Endothelial cell of umbilical vein (primary cell): ENCODE data around the gene KCNG2. TPM values are rescaled to one million over a fixed set of nuclear protein-coding genes. Genes with fewer than 3 reads are reported as not detected.

ENCODE experiments used
- BruUV-seq: library from RNA; stranded (reverse); fragments of 400-500 nt; replicated peaks from 2 replicates; lab custom pipeline; 2021; lab: Mats Ljungman, UMichigan
- CTCF ChIA-PET: fragments of 300-600, 350-600 bp; sonication (Branson Sonifier 250); formaldehyde crosslinking; loops from one replicate; lab custom pipeline; 2021; ENCODE audit warnings: antibody characterized with exemption, inconsistent platforms; lab: Charles Lee
- POLR2A ChIA-PET: fragments of 300-600, 350-600 bp; sonication (Branson Sonifier 250); formaldehyde crosslinking; loops from one replicate; lab custom pipeline; 2021; ENCODE audit warnings: antibody characterized with exemption, inconsistent platforms; lab: Charles Lee
- DNase-seq: peaks from one replicate; pipeline ENCODE4 v3.0.0-alpha.2; 2011; ENCODE audit warnings: low read depth, low spot score
- FAIRE-seq: peaks from 2 replicates; lab custom pipeline; 2011; peaks lifted over from hg19 to GRCh38; lab: Jason Lieb, UNC
- H2AFZ ChIP-seq: 2 replicates; pipeline ENCODE4 v1.6.0; 2012; ENCODE audit warnings: low read depth, low read length, control low read depth, inconsistent platforms
- H3K27ac ChIP-seq: 2 replicates; pipeline ENCODE4 v1.5.1; 2011; ENCODE audit warnings: low read depth, mild to moderate bottlenecking, control low read depth, low read length, moderate library complexity; ENCODE audit not compliant: insufficient read depth
- H3K27me3 ChIP-seq, 2 experiments: 2 replicates each; pipeline versions ENCODE4 v1.6.0 to v1.6.1; 2011; ENCODE audit warnings: low read length in 2 of 2, mixed read lengths in 1 of 2; ENCODE audit not compliant: control insufficient read depth in 2 of 2, insufficient read depth in 2 of 2
- H3K36me3 ChIP-seq, 2 experiments: 2 replicates in 1 of 2; 3 replicates in 1 of 2; pipeline ENCODE4 v1.5.1; 2011; ENCODE audit warnings: low read length in 2 of 2, mild to moderate bottlenecking in 1 of 2, moderate library complexity in 1 of 2; ENCODE audit not compliant: control insufficient read depth in 2 of 2, insufficient read depth in 2 of 2; ENCODE audit errors: extremely low read depth in 1 of 2
- H3K4me1 ChIP-seq: 3 replicates; pipeline ENCODE4 v1.5.1; 2011; ENCODE audit warnings: mild to moderate bottlenecking, low read length; ENCODE audit not compliant: control insufficient read depth, insufficient read depth; ENCODE audit errors: extremely low read depth
- H3K4me2 ChIP-seq: 2 replicates; pipeline ENCODE4 v1.6.1; 2011; ENCODE audit warnings: low read length, control low read depth, mixed read lengths; ENCODE audit not compliant: insufficient read depth
- H3K4me3 ChIP-seq, 3 experiments: fragments of 200-600 bp in 1 of 3; sonication (generic), shearing (Covaris generic) in 1 of 3; replicated peaks in 1 of 3; 2 replicates each; pipeline ENCODE4 v1.5.1; 2011 to 2016; ENCODE audit warnings: control low read depth in 3 of 3, low read length in 3 of 3, mild to moderate bottlenecking in 2 of 3, inconsistent platforms in 1 of 3, low read depth in 1 of 3, moderate library complexity in 1 of 3; ENCODE audit not compliant: insufficient read depth in 1 of 3
- H3K79me2 ChIP-seq: 2 replicates; pipeline ENCODE4 v1.6.0; 2012; ENCODE audit warnings: low read length, inconsistent platforms; ENCODE audit not compliant: control insufficient read depth, insufficient read depth
- H3K9ac ChIP-seq: replicated peaks from 2 replicates; pipeline ENCODE3; 2011; ENCODE audit warnings: low read length, control low read depth; ENCODE audit not compliant: insufficient read depth; ENCODE audit errors: extremely low read depth
- H3K9me1 ChIP-seq: replicated peaks from 3 replicates; pipeline ENCODE4 v1.6.0; 2011; ENCODE audit warnings: mild to moderate bottlenecking, low read length; ENCODE audit not compliant: control insufficient read depth, insufficient read depth; ENCODE audit errors: extremely low read depth
- H3K9me3 ChIP-seq: replicated peaks from 2 replicates; pipeline ENCODE4 v1.5.1; 2012; ENCODE audit warnings: low read length, inconsistent platforms; ENCODE audit not compliant: control insufficient read depth, insufficient read depth
- H4K20me1 ChIP-seq: replicated peaks from 2 replicates; pipeline ENCODE3; 2011; ENCODE audit warnings: mild to moderate bottlenecking, low read length; ENCODE audit not compliant: control insufficient read depth, insufficient read depth; ENCODE audit errors: extremely low read depth
- EZH2 ChIP-seq: IDR thresholded peaks from 2 replicates; pipeline ENCODE4 v1.6.1; 2012; ENCODE audit warnings: borderline replicate concordance, low read depth, mild to moderate bottlenecking, moderate library complexity, low read length, inconsistent platforms; ENCODE audit not compliant: severe bottlenecking
- FOS ChIP-seq: IDR thresholded peaks from 2 replicates; pipeline ENCODE4 v1.6.1; 2011; ENCODE audit warnings: mild to moderate bottlenecking, low read length, moderate library complexity, borderline replicate concordance; ENCODE audit not compliant: insufficient read depth
- GATA2 ChIP-seq: IDR thresholded peaks from 2 replicates; pipeline ENCODE4 v1.7.0; 2011; ENCODE audit warnings: low read depth, mild to moderate bottlenecking, moderate library complexity, mixed read lengths, low read length; ENCODE audit not compliant: insufficient read length, insufficient read depth
- JUN ChIP-seq: IDR thresholded peaks from 2 replicates; pipeline ENCODE4 v1.6.1; 2011; ENCODE audit warnings: borderline replicate concordance, low read depth; ENCODE audit not compliant: insufficient read length, insufficient read depth
- MYC ChIP-seq: IDR thresholded peaks from one replicate; pipeline ENCODE4 v1.6.1; 2011; ENCODE audit warnings: mild to moderate bottlenecking, low read depth, low read length
- POLR2A ChIP-seq: IDR thresholded peaks from 2 replicates; pipeline ENCODE4 v1.6.1; 2012; ENCODE audit warnings: low read depth, mild to moderate bottlenecking, control low read depth, low read length
- POLR2AphosphoS5 ChIP-seq: IDR thresholded peaks from 2 replicates; pipeline ENCODE4 v1.6.1; 2012; ENCODE audit warnings: low read depth, mild to moderate bottlenecking, control low read depth, low read length, moderate library complexity; ENCODE audit not compliant: insufficient read depth
- dilution Hi-C: fragments of 300-500 bp; cut with MboI; formaldehyde crosslinking; loops from one replicate; pipeline ENCODE4 v1.15.0; 2019; ENCODE audit warnings: low sequenced_read_pairs; ENCODE audit not compliant: extremely low pct_ligation_motif_present
- intact Hi-C: fragments of 100-400 bp; cut with micrococcal nuclease; formaldehyde crosslinking; loops from one replicate; pipeline ENCODE4 v1.10.0; 2022
- polyA plus RNA-seq, 4 experiments: library from polyadenylated mRNA; depleted of rRNA in 3 of 4; stranded (reverse) in 3 of 4; unstranded in 1 of 4; fragments of >200 nt; gene quantifications; 2 replicates each; pipeline versions ENCODE4 v1.2.1 to v1.2.3, GENCODE V29; 2011 to 2012; ENCODE audit warnings: missing spikeins in 1 of 4
- total RNA-seq: library from RNA; stranded (reverse); gene quantifications from 2 replicates; pipeline ENCODE4 v1.2.3, GENCODE V29; 2021
- TF ChIP-seq, protein P1 (sequence below): IDR thresholded peaks from 2 replicates; pipeline ENCODE4 v1.6.1; 2011; ENCODE audit not compliant: insufficient read depth, insufficient read length
- TF ChIP-seq, protein P2 (sequence below), 2 donors: IDR thresholded peaks; 1 replicate in 1 of 2; 2 replicates in 1 of 2; pipeline ENCODE4 v1.5.1; 2011; ENCODE audit warnings: low read length in 2 of 2, mild to moderate bottlenecking in 2 of 2, moderate library complexity in 2 of 2, control low read depth in 1 of 2, inconsistent platforms in 1 of 2, low read depth in 1 of 2; ENCODE audit not compliant: insufficient read depth in 1 of 2; ENCODE audit errors: extremely low read depth in 1 of 2

KCNG2 gene
- total and polyA plus RNA-seq, 2 donors (not counting 3 experiments of a cell fraction or from before 2014, with no cell fraction given): not detected

DNA sequence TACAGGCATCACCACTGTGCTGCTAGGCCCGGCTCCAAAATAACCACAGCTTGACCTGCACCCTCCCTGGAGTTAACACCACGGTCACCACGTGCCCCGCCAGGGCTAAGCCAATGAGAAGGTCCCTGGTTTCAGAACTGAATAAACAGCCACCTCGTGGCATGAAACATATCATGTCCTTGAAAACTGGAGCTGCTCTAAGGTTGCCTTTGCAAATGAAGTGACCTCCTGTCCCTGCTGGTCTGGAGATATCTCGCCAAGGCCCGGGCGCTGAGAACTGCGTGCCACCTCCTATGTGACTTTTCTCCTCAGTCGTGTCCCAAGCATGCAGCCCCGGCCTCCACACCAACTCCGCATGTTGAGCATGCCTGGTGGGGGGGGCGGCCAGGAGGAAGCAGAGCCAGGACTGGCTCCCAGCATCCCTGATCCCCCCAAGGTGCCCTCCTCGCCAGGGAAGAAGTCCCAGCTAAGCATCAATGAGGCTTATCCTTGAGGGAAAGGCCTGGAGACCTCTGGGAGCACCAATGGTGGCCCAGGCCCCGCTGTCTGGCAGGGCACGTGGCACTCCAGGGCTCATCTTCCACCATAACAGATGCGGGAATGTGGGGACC, 16.3 kb upstream of the KCNG2 start:
- Histone ChIP-seq H3K9me3 (no peaks in the 10 kb centered on the region), H3K4me1 (no peaks in the 10 kb centered on the region), H3K9ac (no peak overlapping the region), H3K9me1 (no peaks in the 10 kb centered on the region), H3K36me3 (no peaks in the 10 kb centered on the region), H3K79me2 (no peaks in the 10 kb centered on the region), H3K27ac (no peak overlapping the region), H4K20me1 (no peaks in the 10 kb centered on the region), H3K4me2 (no peak overlapping the region), H3K4me3 (no peak overlapping the region), H3K27me3 (no peaks in the 10 kb centered on the region), H2AFZ (no peak overlapping the region)
- FAIRE-seq: no peak
- TF ChIP-seq POLR2A (no peak), EZH2 (no peak), FOS (no peak), MYC (no peak), POLR2AphosphoS5 (no peak), JUN (no peak), GATA2 (no peak)
- TF ChIP-seq, protein P1, sequence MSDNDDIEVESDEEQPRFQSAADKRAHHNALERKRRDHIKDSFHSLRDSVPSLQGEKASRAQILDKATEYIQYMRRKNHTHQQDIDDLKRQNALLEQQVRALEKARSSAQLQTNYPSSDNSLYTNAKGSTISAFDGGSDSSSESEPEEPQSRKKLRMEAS: no peak
- TF ChIP-seq, protein P2, sequence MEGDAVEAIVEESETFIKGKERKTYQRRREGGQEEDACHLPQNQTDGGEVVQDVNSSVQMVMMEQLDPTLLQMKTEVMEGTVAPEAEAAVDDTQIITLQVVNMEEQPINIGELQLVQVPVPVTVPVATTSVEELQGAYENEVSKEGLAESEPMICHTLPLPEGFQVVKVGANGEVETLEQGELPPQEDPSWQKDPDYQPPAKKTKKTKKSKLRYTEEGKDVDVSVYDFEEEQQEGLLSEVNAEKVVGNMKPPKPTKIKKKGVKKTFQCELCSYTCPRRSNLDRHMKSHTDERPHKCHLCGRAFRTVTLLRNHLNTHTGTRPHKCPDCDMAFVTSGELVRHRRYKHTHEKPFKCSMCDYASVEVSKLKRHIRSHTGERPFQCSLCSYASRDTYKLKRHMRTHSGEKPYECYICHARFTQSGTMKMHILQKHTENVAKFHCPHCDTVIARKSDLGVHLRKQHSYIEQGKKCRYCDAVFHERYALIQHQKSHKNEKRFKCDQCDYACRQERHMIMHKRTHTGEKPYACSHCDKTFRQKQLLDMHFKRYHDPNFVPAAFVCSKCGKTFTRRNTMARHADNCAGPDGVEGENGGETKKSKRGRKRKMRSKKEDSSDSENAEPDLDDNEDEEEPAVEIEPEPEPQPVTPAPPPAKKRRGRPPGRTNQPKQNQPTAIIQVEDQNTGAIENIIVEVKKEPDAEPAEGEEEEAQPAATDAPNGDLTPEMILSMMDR (IDR thresholded peaks at IDR 0.05; ENCODE audit: extremely low read depth in 1 of 2, insufficient read depth in 1 of 2, low read depth in 1 of 2, low read length in 2 of 2): no peak
- no peak for DNase-seq
- dilution Hi-C loops (no loop called here), intact Hi-C loops (no loop called here)
- BruUV-seq: no TSS peak
- CTCF ChIA-PET: interaction anchor here (0.6 kb wide), 1 partner anchor 176 kb away, joined by 3 read pairs; no protein-coding TSS in a partner anchor
- POLR2A ChIA-PET: no interaction called here
